NCI-H345 treated with DMSO at 0.1 percent for 48 hours (cell line): ENCODE results near the gene IQCK.
A peak's percentile ranks its signal among the peaks of the same experiment; 100 is the strongest.
"Not testable (repeated sequence)": the region's sequence is repeated elsewhere in the genome, so short reads cannot be mapped to it uniquely, and the experiment has no call there.

ENCODE experiments used
- DNase-seq: peaks from one replicate; lab custom pipeline; 2025; ENCODE audit not compliant: unreplicated experiment; lab: John Stamatoyannopoulos, UW

The IQCK gene

GRCh38 chr16:19717741-19718623 lies at the start of gene IQCK, which contains the start of gene KNOP1:
IQCK (plus strand) TSS chr16:19718271; CDS start chr16:19718307, 36 bp downstream.
KNOP1 (minus strand) TSS chr16:19718227; CDS start chr16:19715035, 3,192 bp downstream.
- peak; percentile 42 for DNase-seq

GRCh38 chr16:19672378-19672777 lies 45.7 kb upstream of the IQCK start:
- DNase-seq = no peak

- DNase-seq = no peak
These were observed 43.6 kb upstream of the IQCK start for GRCh38 chr16:19674485-19674884.

- no peak for DNase-seq
These were observed 40.7 kb upstream of the IQCK start for GRCh38 chr16:19677402-19677801.

GRCh38 chr16:19678804-19679203 lies 39.3 kb upstream of the IQCK start:
- DNase-seq = no peak

GRCh38 chr16:19679281-19679680 lies 38.8 kb upstream of the IQCK start:
- not testable (repeated sequence) for DNase-seq

GRCh38 chr16:19680881-19681340 lies 37.2 kb upstream of the IQCK start:
- DNase-seq = no peak

- no peak for DNase-seq
These were observed 36.4 kb upstream of the IQCK start for GRCh38 chr16:19681637-19682036.

GRCh38 chr16:19683453-19684236 lies 34.4 kb upstream of the IQCK start:
- DNase-seq = no peak

- no peak for DNase-seq
These were observed 32.9 kb upstream of the IQCK start for GRCh38 chr16:19685176-19685575.

GRCh38 chr16:19687279-19687678 lies 30.8 kb upstream of the IQCK start:
- DNase-seq = no peak

GRCh38 chr16:19688396-19689024 lies 29.6 kb upstream of the IQCK start:
- no peak for DNase-seq

GRCh38 chr16:19689342-19689741 lies 28.7 kb upstream of the IQCK start:
- no peak for DNase-seq

GRCh38 chr16:19690196-19690595 lies 27.9 kb upstream of the IQCK start:
- no peak for DNase-seq

- DNase-seq = no peak
These were observed 26.8 kb upstream of the IQCK start for GRCh38 chr16:19691161-19691711.

- no peak for DNase-seq
These were observed 23.1 kb upstream of the IQCK start for GRCh38 chr16:19694989-19695388.

GRCh38 chr16:19696328-19696727 lies 21.7 kb upstream of the IQCK start:
- DNase-seq = peak; percentile 83

- DNase-seq = peak; percentile 76
These were observed 21.1 kb upstream of the IQCK start for GRCh38 chr16:19696961-19697360.

- no peak for DNase-seq
These were observed 20.2 kb upstream of the IQCK start for GRCh38 chr16:19697756-19698318.
